HepG2 (cell line): ENCODE results near the gene CLRN2. TPM values are rescaled to one million over a fixed set of nuclear protein-coding genes. Genes with fewer than 3 reads are reported as not detected.

Experiments
- AKAP8 ChIP-seq: sonication (generic); formaldehyde crosslinking; IDR thresholded peaks from 2 replicates; pipeline ENCODE4 v1.5.1; 2020; ENCODE audit warnings: mild to moderate bottlenecking, missing genetic modification reagents
- ARNTL ChIP-seq: sonication (generic); formaldehyde crosslinking; IDR thresholded peaks from 2 replicates; pipeline ENCODE4 v1.4.0; 2020; ENCODE audit warnings: mild to moderate bottlenecking, missing genetic modification reagents
- DMAP1 ChIP-seq: IDR thresholded peaks from 2 replicates; pipeline ENCODE4 v1.6.1; 2016
- DNMT3B ChIP-seq: conservative IDR thresholded peaks from 2 replicates; pipeline ENCODE4 v1.6.1; 2016; ENCODE audit warnings: missing biosample characterization, control low read depth
- EHMT2 ChIP-seq: fragments of 200-600 bp; sonication (generic); IDR thresholded peaks from 2 replicates; pipeline ENCODE4 v1.7.0; 2017; ENCODE audit warnings: antibody characterized with exemption, low read depth, low read length, borderline replicate concordance
- ETV5 ChIP-seq: IDR thresholded peaks from 2 replicates; pipeline ENCODE4 v1.6.1; 2018; ENCODE audit warnings: missing biosample characterization, missing genetic modification reagents, inconsistent platforms, borderline replicate concordance
- ETV6 ChIP-seq: sonication (generic); formaldehyde crosslinking; conservative IDR thresholded peaks from 2 replicates; pipeline ENCODE4 v1.4.0; 2020; ENCODE audit warnings: missing genetic modification reagents
- FOSL1 ChIP-seq: sonication (generic); formaldehyde crosslinking; IDR thresholded peaks from 2 replicates; pipeline ENCODE4 v1.9.0; 2021; ENCODE audit warnings: missing genetic modification reagents, borderline replicate concordance
- MNT ChIP-seq: fragments of 450-650 bp; IDR thresholded peaks from 2 replicates; pipeline ENCODE4 v1.6.1; 2016
- MXD4 ChIP-seq: IDR thresholded peaks from 2 replicates; pipeline ENCODE4 v1.6.1; 2016; ENCODE audit warnings: mild to moderate bottlenecking, missing biosample characterization, missing genetic modification reagents
- NCOR1 ChIP-seq: fragments of 200-600 bp; sonication (generic); IDR thresholded peaks from 2 replicates; pipeline ENCODE4 v1.7.0; 2017; ENCODE audit warnings: antibody characterized with exemption, low read length, borderline replicate concordance
- RARA ChIP-seq: IDR thresholded peaks from 2 replicates; pipeline ENCODE4 v1.6.1; 2016; ENCODE audit warnings: missing genetic modification reagents, missing compliant biosample characterization
- REPIN1 ChIP-seq: sonication (generic); formaldehyde crosslinking; IDR thresholded peaks from 2 replicates; pipeline ENCODE4 v1.8.0; 2022; ENCODE audit warnings: missing genetic modification reagents, low read depth, mild to moderate bottlenecking, borderline replicate concordance
- SAP130 ChIP-seq: IDR thresholded peaks from 2 replicates; pipeline ENCODE4 v1.6.1; 2016; ENCODE audit warnings: low read depth
- SIX4 ChIP-seq: sonication (generic); formaldehyde crosslinking; IDR thresholded peaks from 2 replicates; pipeline ENCODE4 v1.4.0; 2020; ENCODE audit warnings: missing genetic modification reagents
- SOX6 ChIP-seq, 2 experiments: fragments of 450-650 bp in 1 of 2; sonication (generic) in 1 of 2; formaldehyde crosslinking in 1 of 2; IDR thresholded peaks; 2 replicates each; pipeline versions ENCODE4 v1.4.0 to v1.6.1; 2017 to 2020; ENCODE audit warnings: antibody characterized with exemption in 1 of 2, mild to moderate bottlenecking in 1 of 2, missing genetic modification reagents in 1 of 2
- TFE3 ChIP-seq: IDR thresholded peaks from 2 replicates; pipeline ENCODE4 v1.6.1; 2016
- ZBTB25 ChIP-seq: IDR thresholded peaks from 2 replicates; pipeline ENCODE4 v1.6.1; 2018; ENCODE audit warnings: missing genetic modification reagents
- ZBTB37 ChIP-seq: sonication (generic); formaldehyde crosslinking; IDR thresholded peaks from 2 replicates; pipeline ENCODE4 v1.4.0; 2020; ENCODE audit warnings: mild to moderate bottlenecking, missing genetic modification reagents
- ZGPAT ChIP-seq: IDR thresholded peaks from 2 replicates; pipeline ENCODE4 v1.6.1; 2016; ENCODE audit warnings: mild to moderate bottlenecking
- ZNF12 ChIP-seq: sonication (generic); formaldehyde crosslinking; IDR thresholded peaks from 2 replicates; pipeline ENCODE4 v1.5.0; 2020; ENCODE audit warnings: missing genetic modification reagents
- ZNF24 ChIP-seq: fragments of 450-650 bp; IDR thresholded peaks from 2 replicates; pipeline ENCODE4 v1.6.1; 2017; ENCODE audit warnings: antibody characterized with exemption, mild to moderate bottlenecking
- ZNF644 ChIP-seq: IDR thresholded peaks from 2 replicates; pipeline ENCODE4 v1.6.1; 2016; ENCODE audit warnings: low read depth
- ZNF672 ChIP-seq: sonication (generic); formaldehyde crosslinking; IDR thresholded peaks from 2 replicates; pipeline ENCODE4 v1.8.1; 2022; ENCODE audit warnings: missing genetic modification reagents
- polyA plus RNA-seq, 8 experiments: library from polyadenylated mRNA; depleted of rRNA in 3 of 8; stranded (reverse) in 7 of 8; unstranded in 1 of 8; fragments of >200 nt; fragmentation: Illumina TruSeq in 4 of 8; extraction: Trizol in 4 of 8; gene quantifications; 2 replicates each; pipeline versions ENCODE4 v1.2.1 to v1.2.3, GENCODE V29; 2011 to 2016; ENCODE audit warnings: low read depth in 4 of 8, missing spikeins in 1 of 8, mixed read lengths in 1 of 8; ENCODE audit not compliant: insufficient read depth in 1 of 8
- total RNA-seq, 5 experiments: library from RNA; depleted of rRNA; stranded (reverse); fragments of >200 nt; fragmentation: Illumina TruSeq; extraction: Trizol; gene quantifications; 2 replicates each; pipeline ENCODE4 v1.2.3, GENCODE V29; 2016; ENCODE audit warnings: low read depth in 1 of 5

CLRN2 gene
- total and polyA plus RNA-seq, 2 of the 13 experiments (the other 11 are each of a cell fraction or from before 2014, with no cell fraction given): not detected

DNA sequence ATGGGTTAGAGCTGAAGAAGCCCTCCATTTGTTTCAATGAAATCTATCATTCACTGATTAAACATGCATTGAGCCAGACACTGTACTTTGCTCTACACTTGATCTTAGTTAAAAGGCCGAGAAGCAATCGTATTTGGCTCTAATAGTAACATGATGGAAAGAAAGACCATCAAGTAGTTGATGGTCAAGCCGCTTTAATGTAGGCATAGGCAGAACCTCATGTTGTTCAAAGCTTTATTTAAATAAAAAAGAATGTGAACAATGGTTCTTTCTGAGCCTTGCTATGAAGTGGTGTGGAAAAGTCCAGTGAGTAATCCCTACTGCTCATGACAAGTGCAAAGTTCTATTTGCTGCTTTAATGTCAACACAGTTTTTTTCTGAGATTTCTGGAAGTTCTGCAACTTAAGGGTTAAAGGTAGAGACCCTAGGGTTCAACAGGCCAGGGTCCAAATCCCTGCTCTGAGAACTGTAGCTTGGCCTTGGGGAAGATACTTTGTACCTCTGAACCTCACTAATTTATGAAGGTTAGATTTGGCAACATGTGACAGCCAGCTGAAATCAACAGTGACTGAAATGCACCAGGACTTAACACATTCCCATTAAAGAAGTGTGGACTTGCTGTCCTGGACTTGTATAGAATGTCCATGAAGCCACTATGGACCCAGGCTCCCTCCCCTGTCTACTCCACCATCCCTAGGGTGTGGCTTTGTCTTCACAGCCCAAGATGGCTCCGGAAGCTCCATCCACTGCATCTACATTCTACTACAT, 44.2 kb downstream of the CLRN2 start (continued):
- peak; percentile 100 for TF ChIP-seq NCOR1
- TF ChIP-seq ZNF644 (CRISPR knock-in tag): peak; percentile 68; the same call in 1 of the 2 replicates
- TF ChIP-seq ETV6: peak; percentile 22; the same call in 1 of the 2 replicates
- TF ChIP-seq ZNF672 (CRISPR knock-in tag): no peak
- peak; percentile 23; the same call in 1 of the 2 replicates for TF ChIP-seq AKAP8
- peak; percentile 85 for TF ChIP-seq SAP130 (CRISPR knock-in tag)
- peak; percentile 50; the same call in 1 of the 2 replicates for TF ChIP-seq MNT
- peak; percentile 95 for TF ChIP-seq RARA (CRISPR knock-in tag)
- TF ChIP-seq EHMT2: peak; percentile 99
- TF ChIP-seq FOSL1 (CRISPR knock-in tag): peak; percentile 77; the same call in 1 of the 2 replicates
- TF ChIP-seq ZGPAT: peak; percentile 99
- TF ChIP-seq ZNF12 (CRISPR knock-in tag): peak; percentile 21; the same call in 1 of the 2 replicates
- TF ChIP-seq SIX4 (CRISPR knock-in tag): peak; percentile 87; the same call in 1 of the 2 replicates
- peak; percentile 78 for TF ChIP-seq ZNF24
- TF ChIP-seq REPIN1 (CRISPR knock-in tag): peak; percentile 87
- peak; percentile 86 for TF ChIP-seq ZBTB25
- peak; percentile 80 for TF ChIP-seq DMAP1 (CRISPR knock-in tag)
- peak; percentile 95 for TF ChIP-seq TFE3
- peak; percentile 69 for TF ChIP-seq ETV5 (CRISPR knock-in tag)
- TF ChIP-seq SOX6 (IDR thresholded peaks at IDR 0.05): no peak
- peak; percentile 98 for TF ChIP-seq SOX6 (CRISPR knock-in tag; IDR thresholded peaks at IDR 0.05)
- TF ChIP-seq ARNTL (CRISPR knock-in tag): peak; percentile 84
- 0 out of 2 replicates have a peak, but pooled peaks have one; percentile 44 for TF ChIP-seq DNMT3B
- TF ChIP-seq MXD4: peak; percentile 56; the same call in 1 of the 2 replicates
- TF ChIP-seq ZBTB37 (CRISPR knock-in tag): peak; percentile 82
